IMR-90 (cell line): ENCODE data around the gene SDC4. TPM values are rescaled to one million over a fixed set of nuclear protein-coding genes. Genes with fewer than 3 reads are reported as not detected.

ENCODE experiments used
- ATAC-seq: fragments of 200-7000 bp; cut with Tn5 transposase; 2 replicates; pipeline ENCODE4 v1.9.1; 2020; ENCODE audit warnings: low read depth, mild to moderate bottlenecking, moderate library complexity
- BruUV-seq: library from RNA; stranded (reverse); fragments of 400-500 nt; replicated peaks from 2 replicates; lab custom pipeline; 2021; lab: Mats Ljungman, UMichigan
- CTCF ChIA-PET: fragments of 300-600 bp; formaldehyde crosslinking; extraction: SDS; loops from one replicate; lab custom pipeline; 2021; ENCODE audit warnings: antibody characterized with exemption; lab: Yijun Ruan, JAX
- POLR2A ChIA-PET: fragments of 300-600 bp; sonication (Branson Sonifier 250); formaldehyde crosslinking; loops from one replicate; lab custom pipeline; 2022; ENCODE audit warnings: antibody characterized with exemption; ENCODE audit not compliant: unreplicated experiment; lab: Charles Lee
- DNase-seq: peaks from one replicate; pipeline ENCODE4 v3.0.0; 2013
- H2AFZ ChIP-seq: replicated peaks from 2 replicates; pipeline ENCODE3; 2013; ENCODE audit warnings: low read length, mild to moderate bottlenecking; ENCODE audit not compliant: poor library complexity
- H2AK5ac ChIP-seq: 2 replicates; pipeline ENCODE4 v1.6.1; 2013; ENCODE audit warnings: low read depth, low read length, inconsistent platforms
- H2AK9ac ChIP-seq: replicated peaks from 2 replicates; pipeline ENCODE3; 2013; ENCODE audit warnings: mild to moderate bottlenecking, low read depth, low read length, moderate library complexity; ENCODE audit not compliant: poor library complexity
- H2BK120ac ChIP-seq: 2 replicates; pipeline ENCODE4 v1.6.1; 2013; ENCODE audit warnings: low read depth, low read length, inconsistent platforms
- H2BK15ac ChIP-seq: 3 replicates; pipeline ENCODE4 v1.6.1; 2013; ENCODE audit warnings: low read depth, low read length, inconsistent platforms
- H2BK20ac ChIP-seq: 2 replicates; pipeline ENCODE4 v1.6.1; 2013; ENCODE audit warnings: low read depth, mild to moderate bottlenecking, inconsistent platforms, low read length, moderate library complexity
- H2BK5ac ChIP-seq: 2 replicates; pipeline ENCODE4 v1.6.1; 2013; ENCODE audit warnings: mild to moderate bottlenecking, low read depth, low read length, inconsistent platforms; ENCODE audit not compliant: poor library complexity, severe bottlenecking
- H3K14ac ChIP-seq: replicated peaks from 2 replicates; pipeline ENCODE4 v1.6.1; 2013; ENCODE audit warnings: low read depth, low read length, inconsistent platforms
- H3K18ac ChIP-seq: 2 replicates; pipeline ENCODE4 v1.6.1; 2013; ENCODE audit warnings: low read depth, low read length, control low read depth
- H3K23ac ChIP-seq: 2 replicates; pipeline ENCODE4 v1.6.1; 2013; ENCODE audit warnings: low read depth, low read length, inconsistent platforms
- H3K27ac ChIP-seq: 2 replicates; pipeline ENCODE4 v1.5.1; 2013; ENCODE audit warnings: mild to moderate bottlenecking, control low read depth, low read length; ENCODE audit not compliant: insufficient read depth
- H3K27me3 ChIP-seq: 2 replicates; pipeline ENCODE4 v1.6.1; 2013; ENCODE audit warnings: low read length; ENCODE audit not compliant: control insufficient read depth, insufficient read depth
- H3K36me3 ChIP-seq: 2 replicates; pipeline ENCODE4 v1.6.1; 2013; ENCODE audit warnings: low read length, mixed read lengths; ENCODE audit not compliant: control insufficient read depth, insufficient read depth
- H3K4ac ChIP-seq: 2 replicates; pipeline ENCODE4 v1.6.1; 2013; ENCODE audit warnings: low read depth, low read length, inconsistent platforms
- H3K4me1 ChIP-seq: 2 replicates; pipeline ENCODE4 v1.6.1; 2013; ENCODE audit warnings: low read length, mixed read lengths; ENCODE audit not compliant: control insufficient read depth, insufficient read depth
- H3K4me2 ChIP-seq: 2 replicates; pipeline ENCODE4 v1.6.1; 2013; ENCODE audit warnings: low read depth, mild to moderate bottlenecking, control low read depth, low read length, moderate library complexity
- H3K4me3 ChIP-seq: 2 replicates; pipeline ENCODE4 v1.5.1; 2013; ENCODE audit warnings: low read depth, mild to moderate bottlenecking, control low read depth, low read length, moderate library complexity; ENCODE audit not compliant: insufficient read depth
- H3K56ac ChIP-seq: 2 replicates; pipeline ENCODE4 v1.6.1; 2013; ENCODE audit warnings: low read length, inconsistent platforms; ENCODE audit not compliant: insufficient read depth; ENCODE audit errors: extremely low read depth
- H3K79me1 ChIP-seq, 2 experiments: 2 replicates each; pipeline ENCODE4 v1.6.1; 2013; ENCODE audit warnings: low read length in 2 of 2, inconsistent platforms in 1 of 2, low read depth in 1 of 2
- H3K9ac ChIP-seq: 2 replicates; pipeline ENCODE4 v1.6.1; 2013; ENCODE audit warnings: low read depth, low read length, control low read depth
- H3K9me1 ChIP-seq: 2 replicates; pipeline ENCODE4 v1.6.1; 2013; ENCODE audit warnings: low read length, inconsistent platforms; ENCODE audit not compliant: insufficient read depth
- H3K9me3 ChIP-seq: 2 replicates; pipeline ENCODE4 v1.6.1; 2013; ENCODE audit warnings: low read length; ENCODE audit not compliant: control insufficient read depth, insufficient read depth
- H4K20me1 ChIP-seq: 2 replicates; pipeline ENCODE4 v1.6.1; 2013; ENCODE audit warnings: low read length, inconsistent platforms; ENCODE audit not compliant: insufficient read depth
- H4K5ac ChIP-seq: 2 replicates; pipeline ENCODE4 v1.6.1; 2013; ENCODE audit warnings: mild to moderate bottlenecking, low read depth, low read length, control low read depth
- H4K8ac ChIP-seq, 2 experiments: 2 replicates each; pipeline ENCODE4 v1.6.1; 2013; ENCODE audit warnings: low read depth in 2 of 2, low read length in 2 of 2, control low read depth in 1 of 2, inconsistent platforms in 1 of 2
- H4K91ac ChIP-seq: 2 replicates; pipeline ENCODE4 v1.6.1; 2013; ENCODE audit warnings: low read depth, low read length, inconsistent platforms; ENCODE audit not compliant: insufficient read depth
- BHLHE40 ChIP-seq: fragments of 150-350 bp; IDR thresholded peaks from 2 replicates; pipeline ENCODE4 v1.6.1; 2016; ENCODE audit warnings: mild to moderate bottlenecking, low read depth, low read length
- CTCF ChIP-seq: conservative IDR thresholded peaks from 2 replicates; pipeline ENCODE4 v1.5.1; 2012; ENCODE audit warnings: mild to moderate bottlenecking, low read depth, low read length, improper control_type of control experiment
- FOS ChIP-seq: fragments of 150-350 bp; IDR thresholded peaks from 2 replicates; pipeline ENCODE4 v1.6.1; 2016; ENCODE audit warnings: low read depth, low read length
- MAFK ChIP-seq: IDR thresholded peaks from 2 replicates; pipeline ENCODE4 v1.6.1; 2012; ENCODE audit warnings: low read depth, low read length, improper control_type of control experiment
- MAZ ChIP-seq: IDR thresholded peaks from 2 replicates; pipeline ENCODE4 v1.6.1; 2012; ENCODE audit warnings: low read depth, mild to moderate bottlenecking, low read length, improper control_type of control experiment, moderate library complexity, borderline replicate concordance
- POLR2A ChIP-seq: IDR thresholded peaks from 2 replicates; pipeline ENCODE4 v1.6.1; 2012; ENCODE audit warnings: mild to moderate bottlenecking, low read depth, low read length
- RCOR1 ChIP-seq: IDR thresholded peaks from 2 replicates; pipeline ENCODE4 v1.6.1; 2012; ENCODE audit warnings: mild to moderate bottlenecking, low read length, improper control_type of control experiment; ENCODE audit not compliant: insufficient replicate concordance
- WGBS, 2 experiments: methylation state at CpG; one replicate each; pipeline versions ENCODE4 v1.1.5 to v1.1.7; 2013; ENCODE audit warnings: missing lambda C conversion rate in 2 of 2; ENCODE audit not compliant: insufficient read length in 1 of 2; ENCODE audit errors: extremely low coverage in 2 of 2; 5-methylcytosine and 5-hydroxymethylcytosine counted together
- dilution Hi-C: fragments of 300-500 bp; cut with HindIII; formaldehyde crosslinking; loops from one replicate; pipeline ENCODE4 v1.14.3; 2018; ENCODE audit warnings: low sequenced_read_pairs; ENCODE audit not compliant: unreplicated experiment
- in situ Hi-C: fragments of 300-500 bp; cut with MboI; formaldehyde crosslinking; loops from 3 replicates; pipeline ENCODE4 v1.14.3; 2019; ENCODE audit warnings: low sequenced_read_pairs, inconsistent platforms, mixed read lengths
- intact Hi-C: fragments of 100-400 bp; cut with micrococcal nuclease; formaldehyde crosslinking; loops from 2 replicates; pipeline ENCODE4 v1.10.0; 2022
- polyA plus RNA-seq, 3 experiments: library from polyadenylated mRNA; depleted of rRNA; stranded (reverse); fragments of >200 nt; gene quantifications; 2 replicates each; pipeline ENCODE4 v1.2.3, GENCODE V29; 2012; ENCODE audit warnings: low replicate concordance in 1 of 3
- total RNA-seq: library from RNA; depleted of rRNA; stranded (reverse); fragments of >200 nt; gene quantifications from 2 replicates; pipeline ENCODE4 v1.2.3, GENCODE V29; 2012
- TF ChIP-seq, protein P1 (sequence below): fragments of 150-350 bp; IDR thresholded peaks from 2 replicates; pipeline ENCODE4 v1.6.1; 2017; ENCODE audit warnings: mild to moderate bottlenecking, antibody characterized with exemption, low read length, low read depth

SDC4 gene
- total and polyA plus RNA-seq, 2 of the 4 experiments (the other 2 are of a cell fraction), result 203 to 265 TPM

GRCh38 chr20:45294659-45295058 is 53.6 kb downstream of the SDC4 start:
- ChIA-PET CTCF (interaction anchor here (0.6 to 1.8 kb wide), 13 partner anchors 8 to 315 kb away, joined by 3 to 12 read pairs (median 4); partner anchors contain the start of genes SEMG1 and SYS1), POLR2A (no interaction called here)
- TF ChIP-seq, protein P1, sequence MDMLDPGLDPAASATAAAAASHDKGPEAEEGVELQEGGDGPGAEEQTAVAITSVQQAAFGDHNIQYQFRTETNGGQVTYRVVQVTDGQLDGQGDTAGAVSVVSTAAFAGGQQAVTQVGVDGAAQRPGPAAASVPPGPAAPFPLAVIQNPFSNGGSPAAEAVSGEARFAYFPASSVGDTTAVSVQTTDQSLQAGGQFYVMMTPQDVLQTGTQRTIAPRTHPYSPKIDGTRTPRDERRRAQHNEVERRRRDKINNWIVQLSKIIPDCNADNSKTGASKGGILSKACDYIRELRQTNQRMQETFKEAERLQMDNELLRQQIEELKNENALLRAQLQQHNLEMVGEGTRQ, result no peak
- TF ChIP-seq MAFK, result no peak
- TF ChIP-seq FOS, result no peak
- no peak for TF ChIP-seq CTCF
- TF ChIP-seq MAZ, result no peak
- TF ChIP-seq POLR2A, result no peak
- TF ChIP-seq RCOR1, result no peak
- no peak for TF ChIP-seq BHLHE40
- no peak overlapping the region for H3K14ac ChIP-seq
- H2AK9ac ChIP-seq, result no peak overlapping the region
- H2BK120ac ChIP-seq, result no peak overlapping the region
- no peaks in the 10 kb centered on the region; the same call in 1 of the 2 replicates for H3K9me3 ChIP-seq
- no peak for ATAC-seq
- no peak overlapping the region for H3K4me3 ChIP-seq
- no peak overlapping the region for H3K27ac ChIP-seq
- H3K9ac ChIP-seq, result no peak overlapping the region
- no TSS peak for BruUV-seq
- intact Hi-C loops, result loop anchor here (5.0 kb wide), 1 partner anchor 547 kb away; the partner anchor contains the start of gene KCNK15
- no peak overlapping the region for H3K4ac ChIP-seq
- H4K5ac ChIP-seq, result no peak overlapping the region
- no peak overlapping the region for H4K91ac ChIP-seq
- H3K36me3 ChIP-seq, result no peaks in the 10 kb centered on the region
- H2AK5ac ChIP-seq, result no peak overlapping the region
- no peaks in the 10 kb centered on the region for H4K20me1 ChIP-seq
- H2BK20ac ChIP-seq, result no peak overlapping the region
- no peak overlapping the region for H4K8ac ChIP-seq
- no peak for DNase-seq
- no peaks in the 10 kb centered on the region for H3K79me1 ChIP-seq
- no peaks in the 10 kb centered on the region for H3K4me1 ChIP-seq
- H3K9me1 ChIP-seq, result no peaks in the 10 kb centered on the region
- no peak overlapping the region for H3K18ac ChIP-seq
- H3K56ac ChIP-seq, result no peak overlapping the region
- no CpG with 5 or more reads among the region's 1 CpG for WGBS, 2 experiments
- no peak overlapping the region for H2AFZ ChIP-seq
- in situ Hi-C loops, result loop anchor here (25.0 kb wide), 1 partner anchor 182 kb away; the partner anchor contains the start of genes KCNS1, WFDC12 and WFDC5
- no peak overlapping the region for H2BK15ac ChIP-seq
- no peak overlapping the region for H3K4me2 ChIP-seq
- peaks cover 14% of the 10 kb centered on the region for H3K27me3 ChIP-seq
- no peak overlapping the region for H3K23ac ChIP-seq
- dilution Hi-C loops, result no loop called here
- no peak overlapping the region for H2BK5ac ChIP-seq
